PC-9 (cell line): ENCODE results near the gene TRIM56. TPM values are rescaled to one million over a fixed set of nuclear protein-coding genes. Genes with fewer than 3 reads are reported as not detected.
A peak's percentile ranks its signal among the peaks of the same experiment; 100 is the strongest.

ENCODE experiments used
- BruUV-seq: library from RNA; stranded (reverse); fragments of 400-500 nt; replicated peaks from 2 replicates; lab custom pipeline; 2021; lab: Mats Ljungman, UMichigan
- CTCF ChIA-PET: fragments of 300-600 bp; sonication (Branson Sonifier 250); formaldehyde crosslinking; loops from one replicate; lab custom pipeline; 2022; ENCODE audit warnings: antibody characterized with exemption; lab: Charles Lee
- POLR2A ChIA-PET: fragments of 300-600 bp; sonication (Branson Sonifier 250); formaldehyde crosslinking; loops from one replicate; lab custom pipeline; 2022; ENCODE audit warnings: antibody characterized with exemption; ENCODE audit not compliant: unreplicated experiment; lab: Charles Lee
- DNase-seq, 2 experiments: peaks; one replicate each; pipeline versions ENCODE4 v3.0.0 to v3.0.0-alpha.2; 2015 to 2022; ENCODE audit warnings: mixed read lengths in 1 of 2
- H2AFZ ChIP-seq: fragments of 200-600 bp; sonication (generic); 2 replicates; pipeline ENCODE4 v1.8.1; 2017; ENCODE audit warnings: antibody characterized with exemption
- H3F3A ChIP-seq: fragments of 200-600 bp; sonication (generic); 2 replicates; pipeline ENCODE4 v1.8.1; 2017; ENCODE audit warnings: antibody characterized with exemption, mild to moderate bottlenecking, low read depth; ENCODE audit not compliant: insufficient read depth
- H3K27ac ChIP-seq: fragments of 200-600 bp; sonication (generic); 2 replicates; pipeline ENCODE4 v1.6.1; 2016; ENCODE audit warnings: mixed run types
- H3K27me3 ChIP-seq: fragments of 200-600 bp; sonication (generic); 2 replicates; pipeline ENCODE4 v1.6.1; 2016; ENCODE audit warnings: low read depth, mixed run types; ENCODE audit not compliant: insufficient read depth
- H3K36me3 ChIP-seq: fragments of 200-600 bp; sonication (generic); 2 replicates; pipeline ENCODE4 v1.6.1; 2016; ENCODE audit warnings: low read depth, mixed run types
- H3K4me1 ChIP-seq: fragments of 200-600 bp; sonication (generic); replicated peaks from 2 replicates; pipeline ENCODE4 v1.6.1; 2016; ENCODE audit warnings: mixed run types; ENCODE audit not compliant: insufficient read depth
- H3K4me2 ChIP-seq: fragments of 200-600 bp; sonication (generic); 2 replicates; pipeline ENCODE4 v1.6.1; 2017; ENCODE audit warnings: mixed run types
- H3K4me3 ChIP-seq: fragments of 200-600 bp; sonication (generic); 2 replicates; pipeline ENCODE4 v1.6.1; 2016; ENCODE audit warnings: mixed run types
- H3K79me2 ChIP-seq: fragments of 200-600 bp; sonication (generic); 2 replicates; pipeline ENCODE4 v1.6.1; 2017; ENCODE audit warnings: low read depth, mixed run types
- H3K9me2 ChIP-seq: fragments of 200-600 bp; sonication (generic); 2 replicates; pipeline ENCODE4 v1.8.1; 2017; ENCODE audit warnings: mild to moderate bottlenecking; ENCODE audit not compliant: insufficient read depth
- H3K9me3 ChIP-seq: fragments of 200-600 bp; sonication (generic); 2 replicates; pipeline ENCODE4 v1.8.1; 2016; ENCODE audit warnings: low read depth; ENCODE audit not compliant: insufficient read depth
- H4K20me1 ChIP-seq: fragments of 200-600 bp; sonication (generic); 2 replicates; pipeline ENCODE4 v1.8.1; 2017; ENCODE audit not compliant: insufficient read depth
- EZH2 ChIP-seq: fragments of 200-600 bp; sonication (generic); IDR thresholded peaks from 2 replicates; pipeline ENCODE4 v1.8.0; 2017; ENCODE audit warnings: antibody characterized with exemption, low read depth
- intact Hi-C: fragments of 100-400 bp; cut with micrococcal nuclease; formaldehyde crosslinking; loops from one replicate; pipeline ENCODE4 v1.10.0; 2022; ENCODE audit not compliant: unreplicated experiment
- total RNA-seq: library from RNA; stranded (reverse); gene quantifications from 2 replicates; pipeline ENCODE4 v1.2.3, GENCODE V29; 2021
- TF ChIP-seq, protein P1 (sequence below): fragments of 200-600 bp; sonication (generic); conservative IDR thresholded peaks from 2 replicates; pipeline ENCODE4 v1.6.1; 2017; ENCODE audit warnings: mixed run types, antibody characterized with exemption, mild to moderate bottlenecking, moderate library complexity

Gene TRIM56
- total RNA-seq, 1 experiment from 2014 or later = 72.3 TPM

DNA sequence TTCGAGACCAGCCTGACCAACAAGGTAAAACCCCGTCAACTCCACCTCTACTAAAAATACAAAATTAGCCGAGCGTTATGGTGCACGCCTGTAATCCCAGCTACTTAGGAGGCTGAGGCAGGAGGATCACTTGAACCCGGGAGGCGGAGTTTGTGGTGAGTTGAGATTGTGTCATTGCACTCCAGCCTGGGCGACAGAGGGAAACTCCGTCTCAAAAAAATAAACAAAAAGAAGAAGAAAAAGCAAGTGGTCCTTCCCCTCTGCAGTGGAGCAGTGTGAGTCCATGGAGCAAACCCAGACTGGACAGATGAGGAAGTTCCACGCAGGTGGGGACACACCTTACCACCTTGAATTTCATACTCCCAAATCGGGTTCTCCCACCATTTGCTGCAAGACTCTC lies 28.6 kb downstream of the TRIM56 start:
- intact Hi-C loops = no loop called here
- H2AFZ ChIP-seq = no peak overlapping the region

DNA sequence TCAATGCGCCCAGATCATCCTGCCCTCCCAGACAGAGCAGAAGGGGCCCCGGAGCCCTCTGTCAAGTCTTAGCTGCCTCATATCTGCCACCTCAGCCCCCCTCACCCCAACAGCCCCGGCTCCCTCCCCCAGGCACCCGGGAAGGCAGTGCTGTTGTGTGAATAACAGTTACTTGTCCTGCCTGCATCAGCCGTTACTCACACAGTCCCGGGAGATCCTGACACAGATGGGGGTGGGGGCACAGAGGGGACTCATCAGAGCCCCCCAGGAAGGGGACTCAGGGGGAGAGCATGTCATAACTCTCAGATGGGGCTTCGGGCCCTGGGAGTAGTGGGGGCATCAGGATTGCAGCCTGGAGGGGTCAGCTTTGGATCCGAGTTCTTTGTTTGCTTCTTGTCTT lies 29.2 kb downstream of the TRIM56 start:
- Histone ChIP-seq H3K4me2 (no peak overlapping the region; the same call in 1 of the 2 replicates), H3K79me2 (no peaks in the 10 kb centered on the region), H3K4me3 (no peak overlapping the region), H3K36me3 (no peaks in the 10 kb centered on the region), H3F3A (peaks cover 45% of the 10 kb centered on the region), H3K27ac (no peak overlapping the region), H3K9me3 (no peaks in the 10 kb centered on the region), H3K4me1 (peaks cover 46% of the 10 kb centered on the region), H3K9me2 (no peaks in the 10 kb centered on the region), H4K20me1 (no peaks in the 10 kb centered on the region), H2AFZ (no peak overlapping the region), H3K27me3 (no peaks in the 10 kb centered on the region)
- DNase-seq = no peak
- POLR2A ChIA-PET = no interaction called here
- CTCF ChIA-PET = no interaction called here
- no peak for TF ChIP-seq EZH2
- TF ChIP-seq, protein P1, sequence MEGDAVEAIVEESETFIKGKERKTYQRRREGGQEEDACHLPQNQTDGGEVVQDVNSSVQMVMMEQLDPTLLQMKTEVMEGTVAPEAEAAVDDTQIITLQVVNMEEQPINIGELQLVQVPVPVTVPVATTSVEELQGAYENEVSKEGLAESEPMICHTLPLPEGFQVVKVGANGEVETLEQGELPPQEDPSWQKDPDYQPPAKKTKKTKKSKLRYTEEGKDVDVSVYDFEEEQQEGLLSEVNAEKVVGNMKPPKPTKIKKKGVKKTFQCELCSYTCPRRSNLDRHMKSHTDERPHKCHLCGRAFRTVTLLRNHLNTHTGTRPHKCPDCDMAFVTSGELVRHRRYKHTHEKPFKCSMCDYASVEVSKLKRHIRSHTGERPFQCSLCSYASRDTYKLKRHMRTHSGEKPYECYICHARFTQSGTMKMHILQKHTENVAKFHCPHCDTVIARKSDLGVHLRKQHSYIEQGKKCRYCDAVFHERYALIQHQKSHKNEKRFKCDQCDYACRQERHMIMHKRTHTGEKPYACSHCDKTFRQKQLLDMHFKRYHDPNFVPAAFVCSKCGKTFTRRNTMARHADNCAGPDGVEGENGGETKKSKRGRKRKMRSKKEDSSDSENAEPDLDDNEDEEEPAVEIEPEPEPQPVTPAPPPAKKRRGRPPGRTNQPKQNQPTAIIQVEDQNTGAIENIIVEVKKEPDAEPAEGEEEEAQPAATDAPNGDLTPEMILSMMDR = no peak
- no TSS peak for BruUV-seq
- intact Hi-C loops = no loop called here

More for the DNA sequence above, 28.6 kb downstream of the TRIM56 start:
- H3K27me3 ChIP-seq = no peaks in the 10 kb centered on the region
- peaks cover 43% of the 10 kb centered on the region for H3F3A ChIP-seq
- POLR2A ChIA-PET = interaction anchor here (0.6 kb wide), 1 partner anchor 13 kb away, joined by 4 read pairs; the partner anchor contains the start of gene SERPINE1
- CTCF ChIA-PET = no interaction called here
- TF ChIP-seq, protein P1 = no peak
- TF ChIP-seq EZH2 = no peak
- peak overlapping the region; percentile 16; the same call in 1 of the 2 replicates for H3K4me2 ChIP-seq
- no peak overlapping the region for H3K27ac ChIP-seq
- no peaks in the 10 kb centered on the region for H3K9me2 ChIP-seq
- H3K4me1 ChIP-seq = peaks cover 46% of the 10 kb centered on the region
- no peaks in the 10 kb centered on the region for H3K36me3 ChIP-seq
- H4K20me1 ChIP-seq = no peaks in the 10 kb centered on the region
- no TSS peak for BruUV-seq
- no peak overlapping the region for H3K4me3 ChIP-seq
- DNase-seq = no peak
- no peaks in the 10 kb centered on the region for H3K9me3 ChIP-seq
- no peaks in the 10 kb centered on the region for H3K79me2 ChIP-seq

DNA sequence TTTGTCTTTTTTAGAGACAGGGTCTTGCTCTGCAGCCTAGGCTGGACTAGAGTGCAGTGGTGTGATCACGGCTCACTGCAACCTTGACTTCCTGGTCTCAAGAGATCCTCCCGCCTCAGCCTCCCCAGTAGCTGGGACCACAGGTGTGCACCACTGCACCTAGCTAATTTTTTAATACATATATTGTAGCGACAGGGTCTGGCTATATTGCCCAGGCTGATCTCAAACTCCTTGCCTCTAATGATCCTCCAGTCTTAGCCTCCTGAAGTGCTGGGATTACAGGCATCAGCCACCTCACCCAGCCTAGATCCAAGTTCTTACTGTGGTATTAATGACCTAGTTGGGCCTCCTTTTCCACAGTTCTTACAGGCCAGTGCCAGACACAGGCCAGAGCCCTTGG lies 29.9 kb downstream of the TRIM56 start:
- intact Hi-C loops = no loop called here
- Histone ChIP-seq H3K79me2 (no peaks in the 10 kb centered on the region), H3F3A (peaks cover 46% of the 10 kb centered on the region), H2AFZ (no peak overlapping the region), H3K9me3 (no peaks in the 10 kb centered on the region), H3K9me2 (no peaks in the 10 kb centered on the region), H4K20me1 (no peaks in the 10 kb centered on the region), H3K4me1 (peaks cover 49% of the 10 kb centered on the region), H3K4me2 (no peak overlapping the region), H3K27me3 (no peaks in the 10 kb centered on the region), H3K36me3 (no peaks in the 10 kb centered on the region), H3K4me3 (no peak overlapping the region), H3K27ac (no peak overlapping the region)
- no peak for DNase-seq
- no peak for TF ChIP-seq EZH2
- TF ChIP-seq, protein P1 = no peak
- ChIA-PET POLR2A (interaction anchor here (0.6 kb wide), 1 partner anchor 24 kb away, joined by 4 read pairs; no protein-coding TSS in a partner anchor), CTCF (no interaction called here)
- BruUV-seq = no TSS peak
